GM19099 (cell line): ENCODE data around the gene ANXA2.
A peak's percentile ranks its signal among the peaks of the same experiment; 100 is the strongest.

ENCODE experiments used
- POLR2A ChIP-seq: IDR thresholded peaks from 3 replicates; pipeline ENCODE4 v1.6.1; 2011; ENCODE audit warnings: low read depth; ENCODE audit not compliant: insufficient read length; ENCODE audit errors: extremely low read depth

Gene ANXA2

GRCh38 chr15:60414016-60414682 is 16.4 kb upstream of the ANXA2 start:
- no peak for TF ChIP-seq POLR2A

- no peak for TF ChIP-seq POLR2A
These were observed 15.5 kb upstream of the ANXA2 start for GRCh38 chr15:60413231-60413824.

- TF ChIP-seq POLR2A: no peak
These were observed 14.1 kb upstream of the ANXA2 start for GRCh38 chr15:60411774-60412425.

GRCh38 chr15:60408463-60408981 is 10.7 kb upstream of the ANXA2 start:
- no peak for TF ChIP-seq POLR2A

- no peak for TF ChIP-seq POLR2A
These were observed 9.6 kb upstream of the ANXA2 start for GRCh38 chr15:60407415-60407805.

GRCh38 chr15:60406513-60407414 is 9.0 kb upstream of the ANXA2 start:
- TF ChIP-seq POLR2A: no peak

GRCh38 chr15:60405399-60405798 is 7.6 kb upstream of the ANXA2 start:
- TF ChIP-seq POLR2A: no peak

- TF ChIP-seq POLR2A: no peak
These were observed 3.2 kb upstream of the ANXA2 start for GRCh38 chr15:60400944-60401343.

GRCh38 chr15:60399931-60400330 is 2.1 kb upstream of the ANXA2 start:
- no peak for TF ChIP-seq POLR2A

GRCh38 chr15:60399246-60399915 is 1.6 kb upstream of the ANXA2 start:
- no peak for TF ChIP-seq POLR2A

GRCh38 chr15:60396958-60397771 is 621 bp downstream of the ANXA2 start:
- TF ChIP-seq POLR2A: peak; percentile 41

- TF ChIP-seq POLR2A: no peak
These were observed 1.2 kb downstream of the ANXA2 start for GRCh38 chr15:60396560-60396957.

- TF ChIP-seq POLR2A: no peak
These were observed 1.7 kb downstream of the ANXA2 start for GRCh38 chr15:60396100-60396499.
